H1 (cell line): ENCODE results near the gene MYH9. TPM values are rescaled to one million over a fixed set of nuclear protein-coding genes. Genes with fewer than 3 reads are reported as not detected.

Experiments used
- CTCF ChIA-PET: fragments of 300-600 bp; sonication (Branson Sonifier 250); formaldehyde crosslinking; loops from one replicate; lab custom pipeline; 2021; ENCODE audit not compliant: partially characterized antibody; lab: Charles Lee
- POLR2A ChIA-PET: fragments of 300-600 bp; sonication (Branson Sonifier 250); formaldehyde crosslinking; loops from one replicate; lab custom pipeline; 2021; ENCODE audit warnings: inconsistent platforms; ENCODE audit not compliant: partially characterized antibody; lab: Charles Lee
- DNase-seq, 2 experiments: peaks; one replicate each; pipeline versions ENCODE4 v3.0.0 to v3.0.0-alpha.2; 2010 to 2022; ENCODE audit warnings: low spot score in 2 of 2, low read depth in 1 of 2, mixed read lengths in 1 of 2
- FAIRE-seq: peaks from 2 replicates; lab custom pipeline; 2011; peaks lifted over from hg19 to GRCh38; lab: Jason Lieb, UNC
- H2AFZ ChIP-seq: 2 replicates; pipeline ENCODE4 v1.8.1; 2012; ENCODE audit warnings: low read length, inconsistent platforms
- H2AK5ac ChIP-seq: 2 replicates; pipeline ENCODE4 v1.6.1; 2013; ENCODE audit warnings: low read depth, low read length
- H2BK120ac ChIP-seq: replicated peaks from 2 replicates; pipeline ENCODE3; 2013; ENCODE audit warnings: low read depth, low read length, inconsistent platforms
- H2BK12ac ChIP-seq: 2 replicates; pipeline ENCODE4 v1.6.1; 2013; ENCODE audit warnings: low read depth, low read length
- H2BK15ac ChIP-seq: 2 replicates; pipeline ENCODE4 v1.6.1; 2013; ENCODE audit warnings: low read length
- H2BK20ac ChIP-seq: 2 replicates; pipeline ENCODE4 v1.6.1; 2013; ENCODE audit warnings: low read length
- H2BK5ac ChIP-seq: 2 replicates; pipeline ENCODE4 v1.6.1; 2013; ENCODE audit warnings: low read depth, low read length
- H3K14ac ChIP-seq: 2 replicates; pipeline ENCODE4 v1.6.1; 2013; ENCODE audit warnings: inconsistent platforms; ENCODE audit not compliant: insufficient read length
- H3K18ac ChIP-seq: 2 replicates; pipeline ENCODE4 v1.6.1; 2013; ENCODE audit warnings: low read length; ENCODE audit errors: extremely low read depth
- H3K23ac ChIP-seq: 2 replicates; pipeline ENCODE4 v1.6.1; 2013; ENCODE audit warnings: inconsistent platforms; ENCODE audit not compliant: insufficient read length
- H3K23me2 ChIP-seq: 2 replicates; pipeline ENCODE4 v1.6.1; 2013; ENCODE audit warnings: low read depth, low read length
- H3K27ac ChIP-seq: 2 replicates; pipeline ENCODE4 v1.6.1; 2011; ENCODE audit warnings: low read depth, low read length, inconsistent platforms
- H3K27me3 ChIP-seq, 4 experiments: replicated peaks in 1 of 4; 1 replicate in 1 of 4; 2 replicates in 3 of 4; pipeline versions ENCODE4 v1.6.1 to v1.8.1; 2011 to 2013; ENCODE audit warnings: low read length in 3 of 4, mild to moderate bottlenecking in 3 of 4, inconsistent platforms in 2 of 4, mixed read lengths in 2 of 4, moderate library complexity in 1 of 4; ENCODE audit not compliant: control insufficient read depth in 3 of 4, insufficient read depth in 3 of 4; ENCODE audit errors: extremely low read depth in 1 of 4
- H3K36me3 ChIP-seq, 4 experiments: 2 replicates each; pipeline versions ENCODE4 v1.6.1 to v1.8.1; 2011 to 2013; ENCODE audit warnings: mild to moderate bottlenecking in 4 of 4, low read length in 3 of 4, moderate library complexity in 2 of 4, control low read depth in 1 of 4, inconsistent platforms in 1 of 4; ENCODE audit not compliant: insufficient read depth in 4 of 4, control insufficient read depth in 2 of 4
- H3K4ac ChIP-seq: replicated peaks from 2 replicates; pipeline ENCODE3; 2013; ENCODE audit warnings: low read length, low read depth, mixed read lengths, inconsistent platforms; ENCODE audit not compliant: insufficient read length
- H3K4me1 ChIP-seq, 4 experiments: replicated peaks in 1 of 4; 1 replicate in 1 of 4; 2 replicates in 3 of 4; pipeline versions ENCODE4 v1.6.1 to v1.8.1; 2011 to 2013; ENCODE audit warnings: low read length in 3 of 4, inconsistent platforms in 2 of 4, mixed read lengths in 1 of 4; ENCODE audit not compliant: insufficient read depth in 4 of 4, control insufficient read depth in 3 of 4
- H3K4me2 ChIP-seq, 2 experiments: 2 replicates each; pipeline versions ENCODE4 v1.6.1 to v1.8.1; 2011 to 2013; ENCODE audit warnings: low read depth in 2 of 2, low read length in 2 of 2, control low read depth in 1 of 2, inconsistent platforms in 1 of 2, mild to moderate bottlenecking in 1 of 2; ENCODE audit not compliant: insufficient read depth in 1 of 2
- H3K4me3 ChIP-seq, 4 experiments: fragments of 200-600, 300-600 bp in 1 of 4; sonication (generic), shearing (Covaris generic), sonication (Bioruptor Twin) in 1 of 4; 2 replicates each; pipeline versions ENCODE4 v1.5.1 to v1.8.1; 2011 to 2016; ENCODE audit warnings: low read length in 4 of 4, low read depth in 3 of 4, control low read depth in 2 of 4, inconsistent platforms in 2 of 4, mild to moderate bottlenecking in 2 of 4, mixed read lengths in 1 of 4, moderate library complexity in 1 of 4; ENCODE audit not compliant: insufficient read depth in 2 of 4; ENCODE audit errors: extremely low read depth in 1 of 4
- H3K56ac ChIP-seq: replicated peaks from 2 replicates; pipeline ENCODE3; 2013; ENCODE audit warnings: low read depth, mild to moderate bottlenecking, mixed read lengths, low read length, inconsistent platforms; ENCODE audit not compliant: insufficient read length
- H3K79me1 ChIP-seq: 2 replicates; pipeline ENCODE4 v1.6.1; 2013; ENCODE audit warnings: low read depth, low read length, control low read depth
- H3K79me2 ChIP-seq, 2 experiments: 2 replicates each; pipeline versions ENCODE4 v1.6.1 to v1.8.1; 2012 to 2013; ENCODE audit warnings: low read length in 2 of 2, mild to moderate bottlenecking in 2 of 2, inconsistent platforms in 1 of 2; ENCODE audit not compliant: insufficient read depth in 2 of 2, control insufficient read depth in 1 of 2
- H3K9ac ChIP-seq, 4 experiments: replicated peaks in 1 of 4; 1 replicate in 1 of 4; 2 replicates in 3 of 4; pipeline versions ENCODE4 v1.6.1 to v1.8.1; 2011 to 2013; ENCODE audit warnings: low read depth in 3 of 4, low read length in 3 of 4, control low read depth in 2 of 4, mild to moderate bottlenecking in 2 of 4, moderate library complexity in 2 of 4, inconsistent platforms in 1 of 4; ENCODE audit errors: extremely low read depth in 1 of 4
- H3K9me3 ChIP-seq, 2 experiments: 2 replicates each; pipeline versions ENCODE4 v1.6.1 to v1.8.1; 2012 to 2013; ENCODE audit warnings: mild to moderate bottlenecking in 2 of 2, moderate library complexity in 2 of 2, control low read depth in 1 of 2, inconsistent platforms in 1 of 2, low read depth in 1 of 2, low read length in 1 of 2, mixed read lengths in 1 of 2; ENCODE audit not compliant: insufficient read depth in 2 of 2
- H4K20me1 ChIP-seq, 2 experiments: replicated peaks in 1 of 2; 2 replicates each; pipeline versions ENCODE3 to v1.8.1; 2011 to 2013; ENCODE audit warnings: inconsistent platforms in 2 of 2, low read length in 2 of 2, mild to moderate bottlenecking in 1 of 2; ENCODE audit not compliant: insufficient read depth in 2 of 2, control insufficient read depth in 1 of 2
- H4K5ac ChIP-seq: 2 replicates; pipeline ENCODE4 v1.6.1; 2013; ENCODE audit warnings: low read length, low read depth, mixed read lengths, inconsistent platforms; ENCODE audit not compliant: insufficient read length
- H4K8ac ChIP-seq: 2 replicates; pipeline ENCODE4 v1.8.0; 2013; ENCODE audit warnings: mild to moderate bottlenecking, moderate library complexity, low read length, inconsistent platforms; ENCODE audit not compliant: insufficient read depth; ENCODE audit errors: extremely low read depth
- H4K91ac ChIP-seq: replicated peaks from 2 replicates; pipeline ENCODE3; 2013; ENCODE audit warnings: low read length, mixed read lengths, inconsistent platforms; ENCODE audit not compliant: insufficient read length
- CBX8 ChIP-seq: fragments of 300-800, 300-1000 bp; sonication (generic); IDR thresholded peaks from 2 replicates; pipeline ENCODE4 v1.7.1; 2016; ENCODE audit warnings: low read depth, low read length, borderline replicate concordance
- CEBPB ChIP-seq: IDR thresholded peaks from 2 replicates; pipeline ENCODE4 v1.6.1; 2012; ENCODE audit warnings: low read depth, low read length
- GTF2F1 ChIP-seq: IDR thresholded peaks from 2 replicates; pipeline ENCODE4 v1.6.1; 2012; ENCODE audit warnings: low read depth, low read length, improper control_type of control experiment, borderline replicate concordance
- KDM5A ChIP-seq: fragments of 200-600 bp; IDR thresholded peaks from 2 replicates; pipeline ENCODE4 v1.7.1; 2012; ENCODE audit warnings: mild to moderate bottlenecking, low read length, inconsistent platforms, mixed read lengths
- MAFK ChIP-seq: IDR thresholded peaks from 2 replicates; pipeline ENCODE4 v1.6.1; 2012; ENCODE audit warnings: low read depth, mild to moderate bottlenecking, improper control_type of control experiment, low read length
- MAX ChIP-seq: IDR thresholded peaks from 2 replicates; pipeline ENCODE4 v1.6.1; 2012; ENCODE audit warnings: inconsistent platforms
- RAD21 ChIP-seq, 2 experiments: IDR thresholded peaks in 1 of 2; conservative IDR thresholded peaks in 1 of 2; 2 replicates each; pipeline ENCODE4 v1.6.1; 2011; ENCODE audit warnings: low read depth in 2 of 2, low read length in 2 of 2, improper control_type of control experiment in 1 of 2, inconsistent platforms in 1 of 2, mild to moderate bottlenecking in 1 of 2, moderate library complexity in 1 of 2
- RNF2 ChIP-seq: fragments of 200-900, 300-1000 bp; sonication (generic); IDR thresholded peaks from 2 replicates; pipeline ENCODE4 v1.7.1; 2016; ENCODE audit warnings: borderline replicate concordance, low read depth, mild to moderate bottlenecking, antibody characterized with exemption, low read length; ENCODE audit not compliant: poor library complexity, severe bottlenecking; ENCODE audit errors: missing control alignments
- SP2 ChIP-seq: IDR thresholded peaks from 2 replicates; pipeline ENCODE4 v1.6.1; 2012; ENCODE audit warnings: mild to moderate bottlenecking, low read length, inconsistent platforms
- TAF1 ChIP-seq: IDR thresholded peaks from 2 replicates; pipeline ENCODE4 v1.6.1; 2011; ENCODE audit warnings: mild to moderate bottlenecking, low read depth, low read length
- TAF7 ChIP-seq: optimal IDR thresholded peaks from 2 replicates; pipeline ENCODE3; 2011; ENCODE audit warnings: low read depth, mild to moderate bottlenecking, inconsistent platforms, low read length, moderate library complexity, borderline replicate concordance
- WGBS, 2 experiments: shearing (Covaris generic) in 1 of 2; methylation state at CpG; one replicate each; pipeline versions ENCODE4 v1.1.6 to v1.1.7; 2013 to 2015; ENCODE audit warnings: low lambda C conversion rate in 2 of 2, mixed read lengths in 2 of 2, inconsistent platforms in 1 of 2, low coverage in 1 of 2, missing lambda C conversion rate in 1 of 2; ENCODE audit not compliant: insufficient replicate concordance in 2 of 2, insufficient coverage in 1 of 2, insufficient read length in 1 of 2; ENCODE audit errors: extremely low coverage in 1 of 2, missing lambda C conversion rate in 1 of 2; 5-methylcytosine and 5-hydroxymethylcytosine counted together
- polyA plus RNA-seq, 7 experiments: library from polyadenylated mRNA; depleted of rRNA in 3 of 7; stranded (reverse) in 5 of 7; unstranded in 2 of 7; fragments of >200 nt in 5 of 7; fragments of 200-250 nt in 2 of 7; gene quantifications; 1 replicate in 5 of 7; 2 replicates in 1 of 7; 4 replicates in 1 of 7; pipeline versions ENCODE4 v1.2.1 to v1.2.3, GENCODE V29; 2011 to 2013; ENCODE audit warnings: missing spikeins in 2 of 7, mixed read lengths in 2 of 7
- total RNA-seq: library from RNA; stranded (reverse); fragmentation: NEBNext Ultra II Directional; extraction: Animal tissue kit (Norgen Biotek cat#: 25700); gene quantifications from 2 replicates; pipeline ENCODE4 v1.2.1, GENCODE V29; 2021

The MYH9 gene
- total and polyA plus RNA-seq, 2 of the 8 experiments (the other 6 are each of a cell fraction or from before 2014, with no cell fraction given) = 24.9 to 322 TPM

- DNase-seq = no peak
- H4K91ac ChIP-seq = no peak overlapping the region
These were observed 105.4 kb downstream of the MYH9 start for GRCh38 chr22:36282328-36282831.

More at GRCh38 chr22:36282328-36282831, 105.4 kb downstream of the MYH9 start:
- H2BK120ac ChIP-seq = no peak overlapping the region
- no peak overlapping the region for H3K27ac ChIP-seq
- FAIRE-seq = no peak
- H2BK12ac ChIP-seq = no peak overlapping the region
- H3K9ac ChIP-seq = no peak overlapping the region
- H3K23me2 ChIP-seq = no peaks in the 10 kb centered on the region
- H3K36me3 ChIP-seq = peaks cover 32 to 51% (median 46%) of the 10 kb centered on the region in 4 experiments
- H3K79me1 ChIP-seq = no peaks in the 10 kb centered on the region
- CTCF ChIA-PET = interaction anchor here (0.6 to 8.0 kb wide), 3 partner anchors 11 to 609 kb away, joined by 3 to 159 read pairs (median 6); no protein-coding TSS in a partner anchor
- peaks cover 0 to 3% (median 0%) of the 10 kb centered on the region in 4 experiments; a peak in 5 of 7 replicates for H3K4me1 ChIP-seq
- H2BK5ac ChIP-seq = no peak overlapping the region
- no peak overlapping the region for H3K4me2 ChIP-seq
- no peak overlapping the region for H3K18ac ChIP-seq
- H3K27me3 ChIP-seq = no peaks in the 10 kb centered on the region
- no peak overlapping the region for H3K4ac ChIP-seq
- no peak overlapping the region for H4K5ac ChIP-seq
- no peaks in the 10 kb centered on the region for H3K9me3 ChIP-seq
- no peak overlapping the region for H2BK20ac ChIP-seq
- H3K4me3 ChIP-seq = no peak overlapping the region
- TF ChIP-seq SP2 (no peak), TAF1 (no peak), MAX (no peak), MAFK (no peak), RAD21 (IDR thresholded peaks at IDR 0.05 in 1 of 2, conservative IDR thresholded peaks at IDR 0.05 in 1 of 2; ENCODE audit: low read depth in 2 of 2, low read length in 2 of 2) (no peak), KDM5A (no peak), GTF2F1 (no peak), CBX8 (no peak), CEBPB (no peak), TAF7 (no peak), RNF2 (no peak)
- POLR2A ChIA-PET = no interaction called here
- no peak overlapping the region for H2BK15ac ChIP-seq
- no peak overlapping the region for H3K23ac ChIP-seq
- no peak overlapping the region for H2AK5ac ChIP-seq
- H3K79me2 ChIP-seq = no peaks in the 10 kb centered on the region
- 94% methylated on average over 23 of the region's 24 CpGs; no CpG with 5 or more reads in 1 of the 2 experiments for WGBS, 2 experiments
- H3K14ac ChIP-seq = no peak overlapping the region
- no peak overlapping the region for H2AFZ ChIP-seq
- peaks cover 0 to 7% of the 10 kb centered on the region in 2 experiments for H4K20me1 ChIP-seq
- H3K56ac ChIP-seq = no peak overlapping the region
- no peak overlapping the region for H4K8ac ChIP-seq
